Rectal smooth muscle tissue (tissue), 1 donor: ENCODE results near the gene CRACR2B.

Experiments
- H3K27ac ChIP-seq: one replicate; pipeline ENCODE4 v1.7.0; 2013; ENCODE audit warnings: low read depth, low read length, inconsistent platforms
- H3K27me3 ChIP-seq: one replicate; pipeline ENCODE4 v1.7.0; 2013; ENCODE audit warnings: low read length; ENCODE audit not compliant: control insufficient read depth, insufficient read depth
- H3K36me3 ChIP-seq: one replicate; pipeline ENCODE4 v1.7.0; 2013; ENCODE audit warnings: low read length; ENCODE audit not compliant: control insufficient read depth, insufficient read depth
- H3K4me1 ChIP-seq: one replicate; pipeline ENCODE4 v1.7.0; 2013; ENCODE audit warnings: low read length; ENCODE audit not compliant: control insufficient read depth, insufficient read depth
- H3K4me3 ChIP-seq: one replicate; pipeline ENCODE4 v1.7.0; 2013; ENCODE audit warnings: low read length
- H3K9ac ChIP-seq: one replicate; pipeline ENCODE4 v1.7.0; 2013; ENCODE audit warnings: low read length

CRACR2B gene

GRCh38 chr11:819943-820649 is 7.6 kb upstream of the CRACR2B start:
- H3K9ac ChIP-seq = peak overlapping the region; percentile 77
- peaks cover 18% of the 10 kb centered on the region for H3K4me1 ChIP-seq
- no peaks in the 10 kb centered on the region for H3K27me3 ChIP-seq
- peak overlapping the region; percentile 85 for H3K4me3 ChIP-seq
- H3K36me3 ChIP-seq = peaks cover 12% of the 10 kb centered on the region
- H3K27ac ChIP-seq = peak overlapping the region; percentile 92

GRCh38 chr11:820655-821511 is 6.8 kb upstream of the CRACR2B start:
- peak overlapping the region; percentile 92 for H3K27ac ChIP-seq
- peak overlapping the region; percentile 77 for H3K9ac ChIP-seq
- H3K4me1 ChIP-seq = peaks cover 18% of the 10 kb centered on the region
- peaks cover 13% of the 10 kb centered on the region for H3K36me3 ChIP-seq
- peak overlapping the region; percentile 85 for H3K4me3 ChIP-seq
- H3K27me3 ChIP-seq = no peaks in the 10 kb centered on the region

- peak overlapping the region; percentile 85 for H3K4me3 ChIP-seq
- H3K4me1 ChIP-seq = peaks cover 18% of the 10 kb centered on the region
- no peaks in the 10 kb centered on the region for H3K27me3 ChIP-seq
- H3K36me3 ChIP-seq = peaks cover 13% of the 10 kb centered on the region
- no peak overlapping the region for H3K9ac ChIP-seq
- no peak overlapping the region for H3K27ac ChIP-seq
Observed at GRCh38 chr11:821512-822371, 6.0 kb upstream of the CRACR2B start.

GRCh38 chr11:823441-824291 is 4.1 kb upstream of the CRACR2B start:
- H3K27ac ChIP-seq = no peak overlapping the region
- H3K27me3 ChIP-seq = peaks cover 13% of the 10 kb centered on the region
- H3K9ac ChIP-seq = no peak overlapping the region
- peaks cover 13% of the 10 kb centered on the region for H3K36me3 ChIP-seq
- peaks cover 17% of the 10 kb centered on the region for H3K4me1 ChIP-seq
- no peak overlapping the region for H3K4me3 ChIP-seq

GRCh38 chr11:824292-824880 is 3.3 kb upstream of the CRACR2B start:
- H3K4me3 ChIP-seq = no peak overlapping the region
- no peak overlapping the region for H3K9ac ChIP-seq
- H3K36me3 ChIP-seq = peaks cover 13% of the 10 kb centered on the region
- no peak overlapping the region for H3K27ac ChIP-seq
- H3K27me3 ChIP-seq = peaks cover 20% of the 10 kb centered on the region
- peaks cover 13% of the 10 kb centered on the region for H3K4me1 ChIP-seq

- no peak overlapping the region for H3K4me3 ChIP-seq
Observed at GRCh38 chr11:824942-825341, 2.8 kb upstream of the CRACR2B start.

GRCh38 chr11:825366-826226 is 2.1 kb upstream of the CRACR2B start:
- Histone ChIP-seq H3K27ac (no peak overlapping the region), H3K36me3 (peaks cover 13% of the 10 kb centered on the region), H3K4me1 (peaks cover 16% of the 10 kb centered on the region), H3K9ac (no peak overlapping the region), H3K4me3 (no peak overlapping the region), H3K27me3 (peaks cover 24% of the 10 kb centered on the region)

More at GRCh38 chr11:824942-825341, 2.8 kb upstream of the CRACR2B start:
- Histone ChIP-seq H3K27ac (no peak overlapping the region), H3K9ac (no peak overlapping the region), H3K27me3 (peaks cover 24% of the 10 kb centered on the region), H3K36me3 (peaks cover 13% of the 10 kb centered on the region), H3K4me1 (peaks cover 17% of the 10 kb centered on the region)

GRCh38 chr11:826227-826621 is 1.5 kb upstream of the CRACR2B start:
- no peak overlapping the region for H3K27ac ChIP-seq
- no peak overlapping the region for H3K4me3 ChIP-seq
- H3K36me3 ChIP-seq = peaks cover 13% of the 10 kb centered on the region
- no peak overlapping the region for H3K9ac ChIP-seq
- H3K27me3 ChIP-seq = peaks cover 28% of the 10 kb centered on the region
- peaks cover 10% of the 10 kb centered on the region for H3K4me1 ChIP-seq

- Histone ChIP-seq H3K4me3 (peak overlapping the region; percentile 59), H3K27me3 (peaks cover 34% of the 10 kb centered on the region), H3K9ac (no peak overlapping the region), H3K36me3 (peaks cover 13% of the 10 kb centered on the region), H3K27ac (no peak overlapping the region), H3K4me1 (peaks cover 6% of the 10 kb centered on the region)
Observed at GRCh38 chr11:826836-827145, 928 bp upstream of the CRACR2B start.

GRCh38 chr11:827146-827896 is 398 bp upstream of the CRACR2B start:
- H3K27ac ChIP-seq = no peak overlapping the region
- H3K27me3 ChIP-seq = peaks cover 34% of the 10 kb centered on the region
- H3K4me1 ChIP-seq = peaks cover 6% of the 10 kb centered on the region
- H3K9ac ChIP-seq = no peak overlapping the region
- peak overlapping the region; percentile 59 for H3K4me3 ChIP-seq
- peaks cover 13% of the 10 kb centered on the region for H3K36me3 ChIP-seq
